Loucy (cell line): Measurements from ENCODE around the gene EMC6.
A peak's percentile ranks its signal among the peaks of the same experiment; 100 is the strongest.

ENCODE experiments used
- H2AFZ ChIP-seq: fragments of 200-600 bp; sonication (generic); 2 replicates; pipeline ENCODE4 v1.6.0; 2016; ENCODE audit warnings: antibody characterized with exemption, mild to moderate bottlenecking, low read length, moderate library complexity
- H3F3A ChIP-seq: fragments of 200-600 bp; 2 replicates; pipeline ENCODE4 v1.6.0; 2016; ENCODE audit warnings: antibody characterized with exemption, low read depth, mild to moderate bottlenecking
- H3K27me3 ChIP-seq: fragments of 200-600 bp; sonication (generic); 2 replicates; pipeline ENCODE4 v1.6.1; 2014; ENCODE audit warnings: low read length, mild to moderate bottlenecking; ENCODE audit not compliant: insufficient read depth, poor library complexity, severe bottlenecking
- H3K36me3 ChIP-seq: fragments of 200-600 bp; sonication (generic); 2 replicates; pipeline ENCODE4 v1.6.1; 2016; ENCODE audit warnings: low read length; ENCODE audit not compliant: insufficient read depth
- H3K4me1 ChIP-seq: fragments of 200-600 bp; sonication (generic); 2 replicates; pipeline ENCODE4 v1.5.1; 2014; ENCODE audit warnings: low read length, mild to moderate bottlenecking; ENCODE audit not compliant: insufficient read depth, poor library complexity, severe bottlenecking
- H3K4me2 ChIP-seq: fragments of 200-600 bp; sonication (generic); 2 replicates; pipeline ENCODE4 v1.6.0; 2014; ENCODE audit warnings: antibody characterized with exemption, low read length, low read depth, mild to moderate bottlenecking; ENCODE audit not compliant: poor library complexity, severe bottlenecking
- H3K4me3 ChIP-seq: fragments of 200-600 bp; sonication (generic); 2 replicates; pipeline ENCODE4 v1.5.1; 2014; ENCODE audit warnings: low read length, mild to moderate bottlenecking, mixed read lengths; ENCODE audit not compliant: poor library complexity, severe bottlenecking
- H3K79me2 ChIP-seq: fragments of 200-600 bp; sonication (generic); 2 replicates; pipeline ENCODE4 v1.6.1; 2014; ENCODE audit warnings: low read length; ENCODE audit not compliant: insufficient read depth
- H3K9ac ChIP-seq: fragments of 200-600 bp; sonication (generic); 2 replicates; pipeline ENCODE4 v1.6.0; 2014; ENCODE audit warnings: mild to moderate bottlenecking, low read depth, low read length, moderate library complexity; ENCODE audit not compliant: poor library complexity, severe bottlenecking
- H3K9me2 ChIP-seq: fragments of 200-600 bp; sonication (generic); replicated peaks from 2 replicates; pipeline ENCODE4 v1.6.1; 2016; ENCODE audit warnings: low read depth, low read length, mixed read lengths
- H3K9me3 ChIP-seq: fragments of 200-600 bp; sonication (generic); 2 replicates; pipeline ENCODE4 v1.6.1; 2014; ENCODE audit warnings: mild to moderate bottlenecking, antibody characterized with exemption, low read length, low read depth; ENCODE audit not compliant: insufficient read depth
- H4K20me1 ChIP-seq: fragments of 200-600 bp; sonication (generic); 2 replicates; pipeline ENCODE4 v1.6.0; 2014; ENCODE audit warnings: antibody characterized with exemption, low read length, mild to moderate bottlenecking; ENCODE audit not compliant: insufficient read depth, poor library complexity, severe bottlenecking
- EZH2phosphoT487 ChIP-seq: fragments of 200-600 bp; IDR thresholded peaks from 2 replicates; pipeline ENCODE4 v1.6.1; 2018; ENCODE audit warnings: antibody characterized with exemption, mild to moderate bottlenecking, moderate library complexity, borderline replicate concordance
- TF ChIP-seq, protein P1 (sequence below): fragments of 200-600 bp; sonication (generic); conservative IDR thresholded peaks from 2 replicates; pipeline ENCODE4 v1.5.1; 2014; ENCODE audit warnings: mild to moderate bottlenecking, antibody characterized with exemption, low read length

The EMC6 gene

DNA sequence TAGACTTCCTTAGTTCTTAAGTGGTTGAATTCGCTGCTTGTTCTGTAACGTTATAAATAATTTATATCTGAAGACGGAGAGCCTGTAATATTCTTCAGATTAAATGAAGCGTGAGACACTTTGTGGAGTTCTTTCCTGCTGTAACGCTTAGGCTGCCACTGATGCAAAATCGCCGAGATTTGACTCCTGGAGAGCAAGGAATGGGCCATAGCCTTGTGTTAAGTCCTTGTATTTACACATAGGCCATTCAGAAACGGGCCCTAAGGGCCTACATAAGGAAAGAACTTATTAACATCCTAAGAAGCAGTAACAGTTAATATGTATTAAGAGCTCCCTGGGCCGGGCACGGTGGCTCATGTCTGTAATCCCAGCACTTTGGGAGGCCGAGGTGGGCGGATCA is 936 bp downstream of the EMC6 start:
- H4K20me1 ChIP-seq = peaks cover 16% of the 10 kb centered on the region
- no peaks in the 10 kb centered on the region for H3K9me3 ChIP-seq
- no peaks in the 10 kb centered on the region for H3K27me3 ChIP-seq
- no peak overlapping the region for H2AFZ ChIP-seq
- H3K4me3 ChIP-seq = peak overlapping the region; percentile 92
- H3K9ac ChIP-seq = peak overlapping the region; percentile 92
- peaks cover 25% of the 10 kb centered on the region for H3K79me2 ChIP-seq
- no peaks in the 10 kb centered on the region for H3F3A ChIP-seq
- no peaks in the 10 kb centered on the region for H3K36me3 ChIP-seq
- TF ChIP-seq EZH2phosphoT487 = no peak
- TF ChIP-seq, protein P1, sequence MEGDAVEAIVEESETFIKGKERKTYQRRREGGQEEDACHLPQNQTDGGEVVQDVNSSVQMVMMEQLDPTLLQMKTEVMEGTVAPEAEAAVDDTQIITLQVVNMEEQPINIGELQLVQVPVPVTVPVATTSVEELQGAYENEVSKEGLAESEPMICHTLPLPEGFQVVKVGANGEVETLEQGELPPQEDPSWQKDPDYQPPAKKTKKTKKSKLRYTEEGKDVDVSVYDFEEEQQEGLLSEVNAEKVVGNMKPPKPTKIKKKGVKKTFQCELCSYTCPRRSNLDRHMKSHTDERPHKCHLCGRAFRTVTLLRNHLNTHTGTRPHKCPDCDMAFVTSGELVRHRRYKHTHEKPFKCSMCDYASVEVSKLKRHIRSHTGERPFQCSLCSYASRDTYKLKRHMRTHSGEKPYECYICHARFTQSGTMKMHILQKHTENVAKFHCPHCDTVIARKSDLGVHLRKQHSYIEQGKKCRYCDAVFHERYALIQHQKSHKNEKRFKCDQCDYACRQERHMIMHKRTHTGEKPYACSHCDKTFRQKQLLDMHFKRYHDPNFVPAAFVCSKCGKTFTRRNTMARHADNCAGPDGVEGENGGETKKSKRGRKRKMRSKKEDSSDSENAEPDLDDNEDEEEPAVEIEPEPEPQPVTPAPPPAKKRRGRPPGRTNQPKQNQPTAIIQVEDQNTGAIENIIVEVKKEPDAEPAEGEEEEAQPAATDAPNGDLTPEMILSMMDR = no peak
- no peaks in the 10 kb centered on the region for H3K9me2 ChIP-seq
- H3K4me1 ChIP-seq = peaks cover 13% of the 10 kb centered on the region
- H3K4me2 ChIP-seq = peak overlapping the region; percentile 89

DNA sequence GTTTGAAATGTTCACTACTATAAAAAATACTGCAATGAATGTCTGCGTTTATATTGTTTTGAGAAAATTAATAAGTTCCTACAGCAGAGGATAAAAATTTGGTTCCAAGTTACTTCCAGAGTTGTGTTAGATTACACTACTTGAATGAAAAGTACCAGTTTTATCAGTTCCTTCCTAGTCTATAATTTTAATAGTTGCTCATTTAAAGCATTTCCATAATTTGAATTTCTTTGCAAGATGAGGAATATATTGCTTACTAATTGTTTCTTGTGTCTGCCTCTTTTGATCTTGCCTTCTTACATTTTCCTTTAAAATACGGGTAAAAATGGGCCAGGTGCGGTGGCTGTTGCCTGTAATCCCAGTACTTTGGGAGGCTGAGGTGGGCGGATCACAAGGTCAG is 4.0 kb downstream of the EMC6 start:
- Histone ChIP-seq H3K36me3 (no peaks in the 10 kb centered on the region), H3K79me2 (peaks cover 21% of the 10 kb centered on the region), H3K4me3 (no peak overlapping the region), H3K4me2 (no peak overlapping the region), H3K9ac (no peak overlapping the region), H4K20me1 (peaks cover 16% of the 10 kb centered on the region), H3K9me2 (no peaks in the 10 kb centered on the region), H3K27me3 (no peaks in the 10 kb centered on the region), H3K4me1 (peaks cover 9% of the 10 kb centered on the region), H3K9me3 (no peaks in the 10 kb centered on the region), H2AFZ (no peak overlapping the region), H3F3A (no peaks in the 10 kb centered on the region)
- TF ChIP-seq EZH2phosphoT487 = no peak
- TF ChIP-seq, protein P1 = no peak

- no peaks in the 10 kb centered on the region for H4K20me1 ChIP-seq
- H3K36me3 ChIP-seq = peaks cover 5% of the 10 kb centered on the region; the same call in 1 of the 2 replicates
- no peaks in the 10 kb centered on the region for H3K9me2 ChIP-seq
- TF ChIP-seq EZH2phosphoT487 = no peak
- TF ChIP-seq, protein P1 = no peak
- no peaks in the 10 kb centered on the region for H3K4me1 ChIP-seq
- no peak overlapping the region for H3K9ac ChIP-seq
- H3K4me2 ChIP-seq = no peak overlapping the region
- no peak overlapping the region for H3K4me3 ChIP-seq
- H3K9me3 ChIP-seq = no peaks in the 10 kb centered on the region
- no peaks in the 10 kb centered on the region for H3K79me2 ChIP-seq
- no peaks in the 10 kb centered on the region for H3K27me3 ChIP-seq
- no peaks in the 10 kb centered on the region for H3F3A ChIP-seq
- no peak overlapping the region for H2AFZ ChIP-seq
Observed at GRCh38 chr17:3675886-3676285, 7.3 kb downstream of the EMC6 start.
